ENCODE results near the gene ID1. TPM values are rescaled to one million over a fixed set of nuclear protein-coding genes. Genes with fewer than 3 reads are reported as not detected.

ID1 gene
- total and polyA plus RNA-seq, 2 donors from 2014 or later: 189 to 293 TPM

- Histone ChIP-seq H3K4me1 (ENCODE audit: control insufficient read depth in 2 of 3, insufficient read depth in 2 of 3, low read depth in 1 of 3, low read length in 3 of 3) (no peaks in the 10 kb centered on the region), H3K36me3 (ENCODE audit: control insufficient read depth in 2 of 3, insufficient read depth in 3 of 3, low read length in 3 of 3) (no peaks in the 10 kb centered on the region), H3K9me3 (ENCODE audit: control insufficient read depth in 2 of 3, insufficient read depth in 1 of 3, low read length in 3 of 3) (no peaks in the 10 kb centered on the region), H3K4me3 (ENCODE audit: low read length in 3 of 3) (no peak overlapping the region), H3K9ac (ENCODE audit: low read length in 3 of 3) (no peak overlapping the region), H3K27ac (ENCODE audit: low read depth in 2 of 2, low read length in 2 of 2) (no peak overlapping the region), H3K27me3 (ENCODE audit: control insufficient read depth, insufficient read depth, low read length) (no peaks in the 10 kb centered on the region)
- intact Hi-C loops (cut with DNase I): no loop called here
- TF ChIP-seq CTCF (IDR thresholded peaks at IDR 0.05; ENCODE audit: borderline replicate concordance, extremely low read depth, insufficient read depth): no peak
- DNase-seq: no peak
- no peak for FAIRE-seq
These were observed 23.7 kb upstream of the ID1 start for GRCh38 chr20:31581391-31581790.

GRCh38 chr20:31587545-31588389 is 17.3 kb upstream of the ID1 start:
- Histone ChIP-seq H3K36me3 (ENCODE audit: control insufficient read depth in 2 of 3, insufficient read depth in 3 of 3, low read length in 3 of 3) (no peaks in the 10 kb centered on the region), H3K9me3 (ENCODE audit: control insufficient read depth in 2 of 3, insufficient read depth in 1 of 3, low read length in 3 of 3) (no peaks in the 10 kb centered on the region), H3K9ac (ENCODE audit: low read length in 3 of 3) (peak overlapping the region in 1 of 3 donors; percentile 86), H3K4me3 (ENCODE audit: low read length in 3 of 3) (peak overlapping the region; percentile 30 to 59 (median 46)), H3K27ac (ENCODE audit: low read depth in 2 of 2, low read length in 2 of 2) (peak overlapping the region; percentile 33 to 85), H3K27me3 (ENCODE audit: control insufficient read depth, insufficient read depth, low read length) (no peaks in the 10 kb centered on the region), H3K4me1 (ENCODE audit: control insufficient read depth in 2 of 3, insufficient read depth in 2 of 3, low read depth in 1 of 3, low read length in 3 of 3) (peaks cover 0 to 2% (median 0%) of the 10 kb centered on the region in 3 donors)
- no peak for TF ChIP-seq CTCF (IDR thresholded peaks at IDR 0.05; ENCODE audit: borderline replicate concordance, extremely low read depth, insufficient read depth)
- DNase-seq (peak in 1 of 5 donors; percentile 66), FAIRE-seq (no peak)
- intact Hi-C loops (cut with DNase I): no loop called here

- Histone ChIP-seq H3K27ac (ENCODE audit: low read depth in 2 of 2, low read length in 2 of 2) (no peak overlapping the region), H3K36me3 (ENCODE audit: control insufficient read depth in 2 of 3, insufficient read depth in 3 of 3, low read length in 3 of 3) (no peaks in the 10 kb centered on the region), H3K27me3 (ENCODE audit: control insufficient read depth, insufficient read depth, low read length) (no peaks in the 10 kb centered on the region), H3K4me3 (ENCODE audit: low read length in 3 of 3) (no peak overlapping the region), H3K4me1 (ENCODE audit: control insufficient read depth in 2 of 3, insufficient read depth in 2 of 3, low read depth in 1 of 3, low read length in 3 of 3) (peaks cover 0 to 8% (median 5%) of the 10 kb centered on the region in 3 donors), H3K9ac (ENCODE audit: low read length in 3 of 3) (no peak overlapping the region), H3K9me3 (ENCODE audit: control insufficient read depth in 2 of 3, insufficient read depth in 1 of 3, low read length in 3 of 3) (no peaks in the 10 kb centered on the region)
- intact Hi-C loops (cut with DNase I): no loop called here
- DNase-seq (peak in 1 of 5 donors; percentile 34), FAIRE-seq (no peak)
- TF ChIP-seq CTCF (IDR thresholded peaks at IDR 0.05; ENCODE audit: borderline replicate concordance, extremely low read depth, insufficient read depth): no peak
These were observed 14.3 kb upstream of the ID1 start for GRCh38 chr20:31590717-31591225.
